Esophagus squamous epithelium (tissue), 4 donors: ENCODE measurements around the gene INPP4B.

ENCODE experiments used
- CTCF ChIP-seq, 6 experiments: fragments of 450-650 bp in 4 of 6; fragments of 200-600 bp in 2 of 6; sonication (generic) in 2 of 6; IDR thresholded peaks; one replicate each; pipeline ENCODE4 v1.5.1; 2016 to 2019; ENCODE audit warnings: antibody characterized with exemption in 6 of 6, mild to moderate bottlenecking in 4 of 6, moderate library complexity in 4 of 6
- POLR2A ChIP-seq, 4 donors: fragments of 450-650 bp; IDR thresholded peaks; one replicate each; pipeline ENCODE4 v1.6.1; 2017; ENCODE audit warnings: antibody characterized with exemption in 4 of 4, mild to moderate bottlenecking in 4 of 4, moderate library complexity in 3 of 4

GRCh38 chr4:142314247-142314646 is 531.9 kb downstream of the INPP4B start:
- TF ChIP-seq CTCF (IDR thresholded peaks at IDR 0.05) = no peak
- no peak for TF ChIP-seq POLR2A (IDR thresholded peaks at IDR 0.05)
